B cell (primary cell): ENCODE measurements around the gene TMEM223. TPM values are rescaled to one million over a fixed set of nuclear protein-coding genes. Genes with fewer than 3 reads are reported as not detected.

Experiments used
- ATAC-seq: fragments of 200-7000 bp; cut with Tn5 transposase; one replicate; pipeline ENCODE4 v1.10.0; 2021; ENCODE audit warnings: low read depth, mild to moderate bottlenecking, moderate number of reproducible peaks, moderate library complexity
- CTCF ChIA-PET: fragments of 350-600 bp; sonication (Branson Sonifier 250); formaldehyde crosslinking; loops from one replicate; lab custom pipeline; 2021; ENCODE audit warnings: antibody characterized with exemption, inconsistent platforms; lab: Charles Lee
- POLR2A ChIA-PET: fragments of 350-600 bp; sonication (Branson Sonifier 250); formaldehyde crosslinking; loops from one replicate; lab custom pipeline; 2021; ENCODE audit warnings: antibody characterized with exemption; lab: Charles Lee
- DNase-seq: peaks from one replicate; pipeline ENCODE4 v3.0.0; 2013
- H2AFZ ChIP-seq: 2 replicates; pipeline ENCODE4 v1.6.1; 2012; ENCODE audit warnings: mild to moderate bottlenecking, low read depth, low read length; ENCODE audit not compliant: insufficient read depth, poor library complexity, severe bottlenecking
- H3K27ac ChIP-seq, 2 donors: 1 replicate in 1 of 2; 2 replicates in 1 of 2; pipeline ENCODE4 v1.5.1; 2012 to 2013; ENCODE audit warnings: low read length in 2 of 2, mild to moderate bottlenecking in 2 of 2, moderate library complexity in 1 of 2
- H3K27me3 ChIP-seq, 4 experiments: fragments of 200-600 bp in 1 of 4; sonication (generic) in 1 of 4; replicated peaks in 1 of 4; 1 replicate in 2 of 4; 2 replicates in 2 of 4; pipeline versions ENCODE4 v1.6.1 to v1.7.0; 2013 to 2016; ENCODE audit warnings: low read length in 3 of 4, mild to moderate bottlenecking in 2 of 4, mixed read lengths in 1 of 4, moderate library complexity in 1 of 4; ENCODE audit not compliant: insufficient read depth in 4 of 4, control insufficient read depth in 3 of 4; ENCODE audit errors: control extremely low read depth in 1 of 4
- H3K36me3 ChIP-seq, 2 experiments: replicated peaks in 1 of 2; 1 replicate in 1 of 2; 2 replicates in 1 of 2; pipeline versions ENCODE4 v1.6.1 to v1.7.1; 2013; ENCODE audit warnings: low read length in 1 of 2; ENCODE audit not compliant: insufficient read depth in 2 of 2, control insufficient read depth in 1 of 2; ENCODE audit errors: control extremely low read depth in 1 of 2, extremely low read depth in 1 of 2
- H3K4me1 ChIP-seq, 2 donors: fragments of 200-600 bp in 1 of 2; sonication (generic) in 1 of 2; 1 replicate in 1 of 2; 2 replicates in 1 of 2; pipeline versions ENCODE4 v1.5.1 to v1.6.1; 2013 to 2017; ENCODE audit warnings: low read length in 2 of 2; ENCODE audit not compliant: control insufficient read depth in 2 of 2, insufficient read depth in 2 of 2
- H3K4me2 ChIP-seq: replicated peaks from 2 replicates; pipeline ENCODE3; 2012; ENCODE audit warnings: mild to moderate bottlenecking, low read depth, low read length; ENCODE audit not compliant: poor library complexity, severe bottlenecking
- H3K4me3 ChIP-seq, 5 experiments: fragments of 200-600 bp in 1 of 5; sonication (generic) in 1 of 5; 1 replicate in 3 of 5; 2 replicates in 2 of 5; pipeline versions ENCODE4 v1.5.1 to v1.7.0; 2011 to 2016; ENCODE audit warnings: low read length in 4 of 5, mild to moderate bottlenecking in 4 of 5, low read depth in 2 of 5, control low read depth in 1 of 5, moderate library complexity in 1 of 5; ENCODE audit not compliant: insufficient read depth in 1 of 5; ENCODE audit errors: control extremely low read depth in 1 of 5, extremely low read depth in 1 of 5
- H3K79me2 ChIP-seq: fragments of 200-600 bp; sonication (generic); one replicate; pipeline ENCODE4 v1.6.0; 2016; ENCODE audit warnings: low read length; ENCODE audit not compliant: control insufficient read depth, insufficient read depth
- H3K9ac ChIP-seq: fragments of 200-600 bp; sonication (generic); 2 replicates; pipeline ENCODE4 v1.6.1; 2017; ENCODE audit warnings: mild to moderate bottlenecking, low read length, moderate library complexity
- H3K9me3 ChIP-seq, 3 donors: one replicate each; pipeline versions ENCODE4 v1.6.1 to v1.7.1; 2013; ENCODE audit warnings: low read length in 2 of 3; ENCODE audit not compliant: control insufficient read depth in 2 of 3, insufficient read depth in 1 of 3; ENCODE audit errors: control extremely low read depth in 1 of 3
- H4K20me1 ChIP-seq: 2 replicates; pipeline ENCODE4 v1.6.0; 2012; ENCODE audit warnings: mild to moderate bottlenecking, low read length; ENCODE audit not compliant: insufficient read depth, control insufficient read depth, poor library complexity, severe bottlenecking
- H3K27ac Mint-ChIP-seq: one replicate; pipeline ENCODE4 v1.8.0; 2021; ENCODE audit warnings: mixed read lengths
- H3K27me3 Mint-ChIP-seq: one replicate; pipeline ENCODE4 v1.8.0; 2021; ENCODE audit warnings: mixed read lengths
- H3K4me1 Mint-ChIP-seq: one replicate; pipeline ENCODE4 v1.8.0; 2021; ENCODE audit warnings: mixed read lengths
- H3K4me3 Mint-ChIP-seq: one replicate; pipeline ENCODE4 v1.8.0; 2021; ENCODE audit warnings: mixed read lengths
- H3K9me3 Mint-ChIP-seq: one replicate; pipeline ENCODE4 v1.8.0; 2022; ENCODE audit warnings: mixed read lengths; ENCODE audit not compliant: insufficient read depth
- EZH2 ChIP-seq: IDR thresholded peaks from 2 replicates; pipeline ENCODE4 v1.6.1; 2012; ENCODE audit warnings: borderline replicate concordance, low read depth, mild to moderate bottlenecking, moderate library complexity, low read length; ENCODE audit not compliant: insufficient read depth, poor library complexity, severe bottlenecking
- WGBS: methylation state at CpG from one replicate; pipeline ENCODE4 v1.1.5; 2013; ENCODE audit warnings: missing lambda C conversion rate; ENCODE audit not compliant: insufficient coverage; 5-methylcytosine and 5-hydroxymethylcytosine counted together
- intact Hi-C: fragments of 100-400 bp; cut with micrococcal nuclease; formaldehyde crosslinking; loops from one replicate; pipeline ENCODE4 v1.10.0; 2022
- polyA plus RNA-seq: library from polyadenylated mRNA; depleted of rRNA; stranded (reverse); fragments of >200 nt; gene quantifications from 2 replicates; pipeline ENCODE4 v1.2.3, GENCODE V29; 2012
- total RNA-seq, 2 donors: library from RNA; stranded (reverse); fragments of 120-200 nt in 1 of 2; gene quantifications; 1 replicate in 1 of 2; 2 replicates in 1 of 2; pipeline versions ENCODE4 v1.2.3 to v1.2.4, GENCODE V29; 2013 to 2022
- TF ChIP-seq, protein P1 (sequence below): fragments of 200-600 bp; IDR thresholded peaks from one replicate; pipeline ENCODE4 v1.8.0; 2022; ENCODE audit warnings: antibody characterized with exemption, mild to moderate bottlenecking

TMEM223 gene
- total and polyA plus RNA-seq, 2 donors (not counting 1 experiment from before 2014, with no cell fraction given), result 12.0 to 15.6 TPM

DNA sequence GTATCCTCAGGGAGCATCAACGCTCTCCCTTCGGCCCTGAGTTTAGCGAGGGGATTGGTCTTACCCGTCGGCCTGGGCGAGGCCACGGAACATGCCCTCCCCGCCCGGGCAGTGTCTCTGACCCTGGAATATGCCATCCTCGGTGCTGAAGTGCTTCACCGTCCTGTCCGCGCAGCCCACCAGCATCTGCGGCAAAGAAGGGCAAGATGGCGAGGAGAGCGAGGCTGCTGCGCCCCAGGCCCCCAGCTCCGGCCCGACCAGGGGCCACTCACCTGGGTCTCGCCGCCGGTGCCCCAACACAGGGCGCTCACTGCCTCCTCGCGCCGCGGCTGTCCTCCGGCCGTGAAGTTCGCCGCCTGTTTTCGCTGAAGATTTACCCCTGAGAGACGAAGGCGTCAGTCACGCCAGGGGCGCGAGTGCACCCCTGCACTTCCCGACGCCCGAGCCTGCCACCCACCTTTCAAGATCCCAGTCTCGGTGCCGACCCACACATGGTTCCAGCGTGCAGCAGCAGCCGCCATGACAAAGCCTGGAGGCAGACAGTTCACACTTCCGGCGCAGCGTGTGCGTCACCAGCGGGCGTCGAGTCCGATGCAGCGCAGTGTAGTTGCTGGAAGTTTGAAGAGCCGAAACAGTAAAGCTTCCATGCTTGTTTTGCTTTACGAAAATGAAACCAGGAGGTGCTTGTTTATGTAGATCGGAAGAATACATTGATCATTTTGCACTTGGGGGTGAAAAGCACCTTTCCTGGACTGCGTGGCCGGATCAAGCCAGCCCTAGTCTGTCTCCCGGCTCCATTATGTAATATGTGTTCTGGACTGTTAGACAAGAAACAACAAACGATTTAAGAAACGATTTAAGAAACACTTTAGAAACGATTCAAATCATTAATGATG is 47.5 kb upstream of the TMEM223 start, which contains the start of gene WDR74:
TSS of gene WDR74 (minus strand) at position 541 of the 896 bp plus-strand sequence. CDS start at position 521, 20 bp downstream.
- ChIA-PET POLR2A (interaction anchor here (0.6 to 5.0 kb wide), 27 partner anchors 7 to 1939 kb away, joined by 3 to 159 read pairs (median 9); partner anchors contain the start of genes B3GAT3, BSCL2, CSKMT and GNG3), CTCF (interaction anchor here (1.0 to 3.3 kb wide), 4 partner anchors 15 to 69 kb away, joined by 3 to 12 read pairs (median 6); partner anchors contain the start of genes NXF1, SLC3A2 and TAF6L)

More for the DNA sequence above, 47.5 kb upstream of the TMEM223 start, which contains the start of gene WDR74:
- Histone ChIP-seq H3K27me3 (no peaks in the 10 kb centered on the region), H3K4me3 (peak within 1 kb of the TSS; percentile 89 to 97 (median 96)), H3K4me2 (peak within 1 kb of the TSS; percentile 74), H3K4me1 (peaks cover 14 to 33% of the 10 kb centered on the region in 2 donors), H3K79me2 (peaks cover 48% of the 10 kb centered on the region), H3K9me3 (no peaks in the 10 kb centered on the region), H4K20me1 (no peaks in the 10 kb centered on the region), H3K9ac (peak within 1 kb of the TSS; percentile 99), H3K36me3 (peaks cover 0 to 33% of the 10 kb centered on the region in 2 experiments), H2AFZ (peak within 1 kb of the TSS; percentile 74), H3K27ac (peak within 1 kb of the TSS; percentile 99 to 100)
- Mint-ChIP-seq H3K9me3 (no peaks in the 10 kb centered on the region), H3K27ac (no peak within 1 kb of the TSS), H3K4me3 (no peak within 1 kb of the TSS), H3K4me1 (peaks cover 25% of the 10 kb centered on the region), H3K27me3 (no peaks in the 10 kb centered on the region)
- ATAC-seq, result peak; percentile 41
- under 1% methylated on average over 56 of the region's 62 CpGs for WGBS
- intact Hi-C loops, result loop anchor here (1.0 kb wide), 3 partner anchors 8 to 52 kb away; partner anchors contain the start of genes NXF1 and TMEM179B
- no peak for TF ChIP-seq EZH2
- TF ChIP-seq, protein P1, sequence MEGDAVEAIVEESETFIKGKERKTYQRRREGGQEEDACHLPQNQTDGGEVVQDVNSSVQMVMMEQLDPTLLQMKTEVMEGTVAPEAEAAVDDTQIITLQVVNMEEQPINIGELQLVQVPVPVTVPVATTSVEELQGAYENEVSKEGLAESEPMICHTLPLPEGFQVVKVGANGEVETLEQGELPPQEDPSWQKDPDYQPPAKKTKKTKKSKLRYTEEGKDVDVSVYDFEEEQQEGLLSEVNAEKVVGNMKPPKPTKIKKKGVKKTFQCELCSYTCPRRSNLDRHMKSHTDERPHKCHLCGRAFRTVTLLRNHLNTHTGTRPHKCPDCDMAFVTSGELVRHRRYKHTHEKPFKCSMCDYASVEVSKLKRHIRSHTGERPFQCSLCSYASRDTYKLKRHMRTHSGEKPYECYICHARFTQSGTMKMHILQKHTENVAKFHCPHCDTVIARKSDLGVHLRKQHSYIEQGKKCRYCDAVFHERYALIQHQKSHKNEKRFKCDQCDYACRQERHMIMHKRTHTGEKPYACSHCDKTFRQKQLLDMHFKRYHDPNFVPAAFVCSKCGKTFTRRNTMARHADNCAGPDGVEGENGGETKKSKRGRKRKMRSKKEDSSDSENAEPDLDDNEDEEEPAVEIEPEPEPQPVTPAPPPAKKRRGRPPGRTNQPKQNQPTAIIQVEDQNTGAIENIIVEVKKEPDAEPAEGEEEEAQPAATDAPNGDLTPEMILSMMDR, result no peak
- DNase-seq, result peak; percentile 96
